Neural cell (in vitro differentiated cells): ENCODE results near the gene RPS6KA2. TPM values are rescaled to one million over a fixed set of nuclear protein-coding genes. Genes with fewer than 3 reads are reported as not detected.

Experiments
- H2AFZ ChIP-seq: fragments of 200-600, 300-800 bp; sonication (generic), shearing (Covaris generic); 2 replicates; pipeline ENCODE4 v1.6.0; 2014; ENCODE audit warnings: low read depth, mild to moderate bottlenecking, antibody characterized with exemption, low read length, moderate library complexity
- H3F3A ChIP-seq: fragments of 200-600 bp; shearing (Covaris generic); 2 replicates; pipeline ENCODE4 v1.6.1; 2016; ENCODE audit warnings: mild to moderate bottlenecking, moderate library complexity, mixed read lengths, antibody characterized with exemption, low read length; ENCODE audit not compliant: insufficient read depth, poor library complexity, severe bottlenecking
- H3K27ac ChIP-seq: fragments of 200-600, 300-800 bp; sonication (generic), shearing (Covaris generic); 2 replicates; pipeline ENCODE4 v1.5.1; 2014; ENCODE audit warnings: mild to moderate bottlenecking, low read length, moderate library complexity
- H3K27me3 ChIP-seq: fragments of 300-800, 200-600 bp; sonication (generic), shearing (Covaris generic); 2 replicates; pipeline ENCODE4 v1.6.0; 2014; ENCODE audit warnings: mild to moderate bottlenecking, low read depth, low read length, moderate library complexity; ENCODE audit not compliant: insufficient read depth
- H3K36me3 ChIP-seq: fragments of 300-800, 200-600 bp; sonication (generic), shearing (Covaris generic); 2 replicates; pipeline ENCODE4 v1.5.1; 2014; ENCODE audit warnings: mild to moderate bottlenecking, antibody characterized with exemption, low read length, moderate library complexity; ENCODE audit not compliant: insufficient read depth
- H3K4me2 ChIP-seq: fragments of 300-800, 200-600 bp; sonication (generic), shearing (Covaris generic); 2 replicates; pipeline ENCODE4 v1.6.0; 2014; ENCODE audit warnings: mild to moderate bottlenecking, low read length
- H3K4me3 ChIP-seq: fragments of 300-800, 200-600 bp; sonication (generic), shearing (Covaris generic); 2 replicates; pipeline ENCODE4 v1.5.1; 2014; ENCODE audit warnings: mild to moderate bottlenecking, low read length, moderate library complexity
- H3K79me2 ChIP-seq: fragments of 200-600 bp; shearing (Covaris generic); replicated peaks from 2 replicates; pipeline ENCODE4 v1.6.0; 2014; ENCODE audit warnings: mild to moderate bottlenecking, low read length, moderate library complexity; ENCODE audit not compliant: insufficient read depth
- H3K9ac ChIP-seq: fragments of 300-800, 200-600 bp; sonication (generic), shearing (Covaris generic); 2 replicates; pipeline ENCODE4 v1.6.1; 2016; ENCODE audit warnings: mild to moderate bottlenecking, low read length, mixed read lengths
- H3K9me2 ChIP-seq: fragments of 200-600 bp; shearing (Covaris generic); 2 replicates; pipeline ENCODE4 v1.6.1; 2016; ENCODE audit warnings: mild to moderate bottlenecking, low read length, mixed read lengths; ENCODE audit not compliant: insufficient read depth
- H3K9me3 ChIP-seq: fragments of 200-600, 300-800 bp; sonication (generic), shearing (Covaris generic); 2 replicates; pipeline ENCODE4 v1.6.1; 2016; ENCODE audit warnings: mild to moderate bottlenecking, mixed run types, low read length, moderate library complexity, mixed read lengths
- H4K20me1 ChIP-seq: fragments of 200-600 bp; shearing (Covaris generic); 2 replicates; pipeline ENCODE4 v1.6.1; 2016; ENCODE audit warnings: mild to moderate bottlenecking, mixed run types; ENCODE audit not compliant: insufficient read depth
- EP300 ChIP-seq: fragments of 450-650 bp; conservative IDR thresholded peaks from 2 replicates; pipeline ENCODE4 v1.6.1; 2014; ENCODE audit warnings: antibody characterized with exemption, mild to moderate bottlenecking, moderate library complexity; ENCODE audit not compliant: poor library complexity, severe bottlenecking
- EZH2 ChIP-seq: fragments of 200-600, 300-800 bp; shearing (Covaris generic), sonication (generic); IDR thresholded peaks from 2 replicates; pipeline ENCODE4 v1.6.1; 2014; ENCODE audit warnings: antibody characterized with exemption, low read length, borderline replicate concordance, mild to moderate bottlenecking; ENCODE audit not compliant: insufficient read depth, poor library complexity, severe bottlenecking
- MXI1 ChIP-seq: fragments of 450-650 bp; conservative IDR thresholded peaks from 2 replicates; pipeline ENCODE4 v1.6.1; 2014; ENCODE audit warnings: antibody characterized with exemption, mild to moderate bottlenecking; ENCODE audit not compliant: poor library complexity, severe bottlenecking
- POLR2AphosphoS5 ChIP-seq: IDR thresholded peaks from 2 replicates; pipeline ENCODE4 v1.6.1; 2012
- RAD21 ChIP-seq: fragments of 450-650 bp; conservative IDR thresholded peaks from 2 replicates; pipeline ENCODE4 v1.6.1; 2014; ENCODE audit warnings: antibody characterized with exemption, mild to moderate bottlenecking, moderate library complexity
- SMC3 ChIP-seq: fragments of 450-650 bp; conservative IDR thresholded peaks from 2 replicates; pipeline ENCODE4 v1.6.1; 2014; ENCODE audit warnings: antibody characterized with exemption, mild to moderate bottlenecking, moderate library complexity; ENCODE audit not compliant: poor library complexity
- TAF1 ChIP-seq: IDR thresholded peaks from 2 replicates; pipeline ENCODE4 v1.6.1; 2012; ENCODE audit warnings: low read depth
- polyA plus RNA-seq: library from polyadenylated mRNA; depleted of rRNA; stranded (reverse); fragments of >200 nt; gene quantifications from 2 replicates; pipeline ENCODE4 v1.2.3, GENCODE V29; 2014
- TF ChIP-seq, protein P1 (sequence below): IDR thresholded peaks from 2 replicates; pipeline ENCODE4 v1.6.1; 2012; ENCODE audit warnings: borderline replicate concordance
- TF ChIP-seq, protein P2 (sequence below): fragments of 450-650 bp; IDR thresholded peaks from 2 replicates; pipeline ENCODE4 v1.5.1; 2014; ENCODE audit warnings: antibody characterized with exemption, mild to moderate bottlenecking, moderate library complexity; ENCODE audit not compliant: poor library complexity, severe bottlenecking

Gene RPS6KA2
- polyA plus RNA-seq, 1 donor from 2014 or later: 34.3 TPM

DNA sequence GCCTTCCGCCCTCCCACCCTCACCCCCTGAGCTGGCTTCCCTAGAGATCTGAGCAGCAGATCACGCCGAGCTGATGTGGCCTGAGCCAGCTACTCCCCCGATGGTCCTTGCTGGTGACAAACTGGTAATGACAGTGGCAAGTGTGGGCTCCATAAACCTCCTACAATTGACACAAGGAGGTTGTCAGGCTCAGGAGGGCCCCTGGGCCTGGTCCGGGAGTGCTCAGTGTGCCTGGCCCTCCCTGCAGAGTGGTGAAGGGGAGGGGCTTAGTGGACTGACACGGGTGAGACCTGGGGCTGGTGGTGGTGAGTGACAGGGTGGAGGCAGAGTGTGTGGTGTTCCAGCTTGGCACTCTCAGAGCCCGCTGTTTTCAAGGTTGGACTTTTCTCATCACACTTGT, 221.7 kb downstream of the RPS6KA2 start:
- Histone ChIP-seq H2AFZ (no peak overlapping the region), H3K27me3 (no peaks in the 10 kb centered on the region), H3K4me2 (no peak overlapping the region), H3K9me2 (no peaks in the 10 kb centered on the region), H3K79me2 (no peaks in the 10 kb centered on the region), H3K36me3 (no peaks in the 10 kb centered on the region), H3K9me3 (no peaks in the 10 kb centered on the region), H4K20me1 (no peaks in the 10 kb centered on the region), H3K4me3 (no peak overlapping the region), H3K27ac (no peak overlapping the region), H3K9ac (no peak overlapping the region), H3F3A (no peaks in the 10 kb centered on the region)
- TF ChIP-seq TAF1: no peak
- TF ChIP-seq EZH2: no peak
- TF ChIP-seq POLR2AphosphoS5: no peak
- TF ChIP-seq, protein P1, sequence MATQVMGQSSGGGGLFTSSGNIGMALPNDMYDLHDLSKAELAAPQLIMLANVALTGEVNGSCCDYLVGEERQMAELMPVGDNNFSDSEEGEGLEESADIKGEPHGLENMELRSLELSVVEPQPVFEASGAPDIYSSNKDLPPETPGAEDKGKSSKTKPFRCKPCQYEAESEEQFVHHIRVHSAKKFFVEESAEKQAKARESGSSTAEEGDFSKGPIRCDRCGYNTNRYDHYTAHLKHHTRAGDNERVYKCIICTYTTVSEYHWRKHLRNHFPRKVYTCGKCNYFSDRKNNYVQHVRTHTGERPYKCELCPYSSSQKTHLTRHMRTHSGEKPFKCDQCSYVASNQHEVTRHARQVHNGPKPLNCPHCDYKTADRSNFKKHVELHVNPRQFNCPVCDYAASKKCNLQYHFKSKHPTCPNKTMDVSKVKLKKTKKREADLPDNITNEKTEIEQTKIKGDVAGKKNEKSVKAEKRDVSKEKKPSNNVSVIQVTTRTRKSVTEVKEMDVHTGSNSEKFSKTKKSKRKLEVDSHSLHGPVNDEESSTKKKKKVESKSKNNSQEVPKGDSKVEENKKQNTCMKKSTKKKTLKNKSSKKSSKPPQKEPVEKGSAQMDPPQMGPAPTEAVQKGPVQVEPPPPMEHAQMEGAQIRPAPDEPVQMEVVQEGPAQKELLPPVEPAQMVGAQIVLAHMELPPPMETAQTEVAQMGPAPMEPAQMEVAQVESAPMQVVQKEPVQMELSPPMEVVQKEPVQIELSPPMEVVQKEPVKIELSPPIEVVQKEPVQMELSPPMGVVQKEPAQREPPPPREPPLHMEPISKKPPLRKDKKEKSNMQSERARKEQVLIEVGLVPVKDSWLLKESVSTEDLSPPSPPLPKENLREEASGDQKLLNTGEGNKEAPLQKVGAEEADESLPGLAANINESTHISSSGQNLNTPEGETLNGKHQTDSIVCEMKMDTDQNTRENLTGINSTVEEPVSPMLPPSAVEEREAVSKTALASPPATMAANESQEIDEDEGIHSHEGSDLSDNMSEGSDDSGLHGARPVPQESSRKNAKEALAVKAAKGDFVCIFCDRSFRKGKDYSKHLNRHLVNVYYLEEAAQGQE: no peak

DNA sequence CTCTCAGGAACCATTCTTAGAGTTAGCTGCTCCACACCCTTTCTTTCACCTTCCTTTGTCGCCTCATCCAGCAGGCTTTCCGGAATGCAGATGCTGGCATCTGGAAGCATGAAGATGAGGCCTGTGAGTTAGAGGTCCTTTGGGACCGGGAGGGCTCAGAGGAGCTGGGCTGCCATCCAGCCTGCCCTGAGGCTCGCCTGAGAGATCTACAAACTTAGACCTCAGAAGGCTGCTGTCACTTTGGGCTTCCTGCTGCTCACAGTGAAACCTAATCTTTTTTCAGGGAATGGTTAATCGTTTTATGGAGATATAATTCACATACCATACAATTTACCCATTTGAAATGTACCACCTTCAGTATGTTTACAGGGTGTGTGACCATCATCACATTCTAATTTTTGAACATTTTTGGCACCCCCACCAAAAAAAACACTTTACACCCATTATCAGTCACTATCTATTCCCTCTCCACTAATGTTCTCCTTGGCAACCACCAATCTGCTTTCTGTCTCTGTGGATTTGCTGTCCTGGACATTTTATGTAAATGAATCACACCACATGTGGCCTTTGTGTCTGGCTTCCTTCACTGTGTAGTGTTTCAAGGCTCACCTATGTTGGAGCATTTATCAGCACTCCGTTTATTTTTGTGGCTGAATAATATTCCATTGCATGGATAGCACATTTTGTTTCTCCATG, 224.3 kb downstream of the RPS6KA2 start:
- H3K9me3 ChIP-seq: no peaks in the 10 kb centered on the region
- no peaks in the 10 kb centered on the region for H4K20me1 ChIP-seq
- H3K4me2 ChIP-seq: no peak overlapping the region
- H3K9me2 ChIP-seq: no peaks in the 10 kb centered on the region
- H3K27ac ChIP-seq: no peak overlapping the region
- no peaks in the 10 kb centered on the region for H3K79me2 ChIP-seq
- H3F3A ChIP-seq: no peaks in the 10 kb centered on the region
- H2AFZ ChIP-seq: no peak overlapping the region
- H3K36me3 ChIP-seq: no peaks in the 10 kb centered on the region
- H3K27me3 ChIP-seq: no peaks in the 10 kb centered on the region
- no peak for TF ChIP-seq EZH2
- TF ChIP-seq RAD21: no peak
- TF ChIP-seq SMC3: no peak
- no peak for TF ChIP-seq EP300
- no peak for TF ChIP-seq MXI1
- TF ChIP-seq, protein P2, sequence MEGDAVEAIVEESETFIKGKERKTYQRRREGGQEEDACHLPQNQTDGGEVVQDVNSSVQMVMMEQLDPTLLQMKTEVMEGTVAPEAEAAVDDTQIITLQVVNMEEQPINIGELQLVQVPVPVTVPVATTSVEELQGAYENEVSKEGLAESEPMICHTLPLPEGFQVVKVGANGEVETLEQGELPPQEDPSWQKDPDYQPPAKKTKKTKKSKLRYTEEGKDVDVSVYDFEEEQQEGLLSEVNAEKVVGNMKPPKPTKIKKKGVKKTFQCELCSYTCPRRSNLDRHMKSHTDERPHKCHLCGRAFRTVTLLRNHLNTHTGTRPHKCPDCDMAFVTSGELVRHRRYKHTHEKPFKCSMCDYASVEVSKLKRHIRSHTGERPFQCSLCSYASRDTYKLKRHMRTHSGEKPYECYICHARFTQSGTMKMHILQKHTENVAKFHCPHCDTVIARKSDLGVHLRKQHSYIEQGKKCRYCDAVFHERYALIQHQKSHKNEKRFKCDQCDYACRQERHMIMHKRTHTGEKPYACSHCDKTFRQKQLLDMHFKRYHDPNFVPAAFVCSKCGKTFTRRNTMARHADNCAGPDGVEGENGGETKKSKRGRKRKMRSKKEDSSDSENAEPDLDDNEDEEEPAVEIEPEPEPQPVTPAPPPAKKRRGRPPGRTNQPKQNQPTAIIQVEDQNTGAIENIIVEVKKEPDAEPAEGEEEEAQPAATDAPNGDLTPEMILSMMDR: no peak
- TF ChIP-seq POLR2AphosphoS5: no peak
- TF ChIP-seq TAF1: no peak
- TF ChIP-seq, protein P1: no peak
- no peak overlapping the region for H3K4me3 ChIP-seq
- no peak overlapping the region for H3K9ac ChIP-seq
